Measurements from ENCODE around the gene NACC1. TPM values are rescaled to one million over a fixed set of nuclear protein-coding genes. Genes with fewer than 3 reads are reported as not detected.

NACC1 gene
- total RNA-seq, 1 donor from 2014 or later = 68.6 TPM

- H3K9me3 Mint-ChIP-seq (ENCODE audit: unreplicated experiment) = peaks cover 5% of the 10 kb centered on the region
- H3K27ac Mint-ChIP-seq (ENCODE audit: unreplicated experiment) = no peak overlapping the region
- peaks cover 7% of the 10 kb centered on the region for H3K27me3 Mint-ChIP-seq (ENCODE audit: unreplicated experiment)
- no peaks in the 10 kb centered on the region for H3K36me3 Mint-ChIP-seq (ENCODE audit: unreplicated experiment)
- no peak for DNase-seq
- H3K4me1 Mint-ChIP-seq (ENCODE audit: low read depth, unreplicated experiment) = peaks cover 11% of the 10 kb centered on the region
- no peak overlapping the region for H3K4me3 Mint-ChIP-seq (ENCODE audit: unreplicated experiment)
- TF ChIP-seq CTCF (IDR thresholded peaks at IDR 0.05; ENCODE audit: partially characterized antibody, unreplicated experiment) = no peak
Observed at GRCh38 chr19:13122980-13123957, 5.2 kb downstream of the NACC1 start.

GRCh38 chr19:13127051-13127450 lies 9.0 kb downstream of the NACC1 start:
- no peak for DNase-seq
- Mint-ChIP-seq H3K27ac (ENCODE audit: unreplicated experiment) (no peak overlapping the region), H3K4me1 (ENCODE audit: low read depth, unreplicated experiment) (peaks cover 3% of the 10 kb centered on the region), H3K4me3 (ENCODE audit: unreplicated experiment) (no peak overlapping the region), H3K27me3 (ENCODE audit: unreplicated experiment) (no peaks in the 10 kb centered on the region), H3K36me3 (ENCODE audit: unreplicated experiment) (no peaks in the 10 kb centered on the region), H3K9me3 (ENCODE audit: unreplicated experiment) (peaks cover 5% of the 10 kb centered on the region)
- TF ChIP-seq CTCF (IDR thresholded peaks at IDR 0.05; ENCODE audit: partially characterized antibody, unreplicated experiment) = no peak

- Mint-ChIP-seq H3K27ac (ENCODE audit: unreplicated experiment) (no peak overlapping the region), H3K4me1 (ENCODE audit: low read depth, unreplicated experiment) (no peaks in the 10 kb centered on the region), H3K36me3 (ENCODE audit: unreplicated experiment) (no peaks in the 10 kb centered on the region), H3K27me3 (ENCODE audit: unreplicated experiment) (no peaks in the 10 kb centered on the region), H3K9me3 (ENCODE audit: unreplicated experiment) (peaks cover 1% of the 10 kb centered on the region), H3K4me3 (ENCODE audit: unreplicated experiment) (no peak overlapping the region)
- DNase-seq = no peak
- TF ChIP-seq CTCF (IDR thresholded peaks at IDR 0.05; ENCODE audit: partially characterized antibody, unreplicated experiment) = no peak
Observed at GRCh38 chr19:13127811-13128575, 9.9 kb downstream of the NACC1 start.

- no peak overlapping the region for H3K27ac Mint-ChIP-seq (ENCODE audit: unreplicated experiment)
- DNase-seq = no peak
- no peak for TF ChIP-seq CTCF (IDR thresholded peaks at IDR 0.05; ENCODE audit: partially characterized antibody, unreplicated experiment)
- H3K9me3 Mint-ChIP-seq (ENCODE audit: unreplicated experiment) = peaks cover 1% of the 10 kb centered on the region
- no peak overlapping the region for H3K4me3 Mint-ChIP-seq (ENCODE audit: unreplicated experiment)
- no peaks in the 10 kb centered on the region for H3K36me3 Mint-ChIP-seq (ENCODE audit: unreplicated experiment)
- H3K4me1 Mint-ChIP-seq (ENCODE audit: low read depth, unreplicated experiment) = no peaks in the 10 kb centered on the region
- H3K27me3 Mint-ChIP-seq (ENCODE audit: unreplicated experiment) = no peaks in the 10 kb centered on the region
Observed at GRCh38 chr19:13128583-13128982, 10.5 kb downstream of the NACC1 start.

Measured in glutamatergic neuron (in vitro differentiated cells).